Measurements from ENCODE around the gene TCF20. TPM values are rescaled to one million over a fixed set of nuclear protein-coding genes. Genes with fewer than 3 reads are reported as not detected.

TCF20 gene
- total RNA-seq, 3 donors from 2014 or later (not counting 1 experiment from before 2014, with no cell fraction given), result 57.8 to 70.8 (median 69.1) TPM

GRCh38 chr22:42248995-42249394 is 21.5 kb downstream of the TCF20 start:
- no peak overlapping the region for H3K4me3 ChIP-seq (ENCODE audit: low read length)
- no peaks in the 10 kb centered on the region for H3K9me3 Mint-ChIP-seq
- 20% methylated on average over 1 of the region's 1 CpG for WGBS (ENCODE audit: insufficient coverage)
- intact Hi-C loops (cut with micrococcal nuclease), result no loop called here
- no peaks in the 10 kb centered on the region for H3K27me3 ChIP-seq (ENCODE audit: control insufficient read depth, insufficient read depth, low read length)
- H3K27ac ChIP-seq (ENCODE audit: low read length), result no peak overlapping the region
- no peak overlapping the region for H3K4me3 Mint-ChIP-seq
- no peak overlapping the region for H3K27ac Mint-ChIP-seq
- no peaks in the 10 kb centered on the region for H3K36me3 Mint-ChIP-seq
- peaks cover 36 to 58% of the 10 kb centered on the region in 2 donors for H3K4me1 Mint-ChIP-seq
- H3K9me3 ChIP-seq (ENCODE audit: control insufficient read depth, insufficient read depth, low read length), result no peaks in the 10 kb centered on the region
- ATAC-seq, result no peak
- TF ChIP-seq, protein P1, sequence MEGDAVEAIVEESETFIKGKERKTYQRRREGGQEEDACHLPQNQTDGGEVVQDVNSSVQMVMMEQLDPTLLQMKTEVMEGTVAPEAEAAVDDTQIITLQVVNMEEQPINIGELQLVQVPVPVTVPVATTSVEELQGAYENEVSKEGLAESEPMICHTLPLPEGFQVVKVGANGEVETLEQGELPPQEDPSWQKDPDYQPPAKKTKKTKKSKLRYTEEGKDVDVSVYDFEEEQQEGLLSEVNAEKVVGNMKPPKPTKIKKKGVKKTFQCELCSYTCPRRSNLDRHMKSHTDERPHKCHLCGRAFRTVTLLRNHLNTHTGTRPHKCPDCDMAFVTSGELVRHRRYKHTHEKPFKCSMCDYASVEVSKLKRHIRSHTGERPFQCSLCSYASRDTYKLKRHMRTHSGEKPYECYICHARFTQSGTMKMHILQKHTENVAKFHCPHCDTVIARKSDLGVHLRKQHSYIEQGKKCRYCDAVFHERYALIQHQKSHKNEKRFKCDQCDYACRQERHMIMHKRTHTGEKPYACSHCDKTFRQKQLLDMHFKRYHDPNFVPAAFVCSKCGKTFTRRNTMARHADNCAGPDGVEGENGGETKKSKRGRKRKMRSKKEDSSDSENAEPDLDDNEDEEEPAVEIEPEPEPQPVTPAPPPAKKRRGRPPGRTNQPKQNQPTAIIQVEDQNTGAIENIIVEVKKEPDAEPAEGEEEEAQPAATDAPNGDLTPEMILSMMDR (IDR thresholded peaks at IDR 0.05), result no peak
- no peaks in the 10 kb centered on the region for H3K4me1 ChIP-seq (ENCODE audit: control insufficient read depth, insufficient read depth, low read length)
- no peak for DNase-seq
- H3K36me3 ChIP-seq (ENCODE audit: control insufficient read depth, insufficient read depth, low read length), result peaks cover 2% of the 10 kb centered on the region
- H3K27me3 Mint-ChIP-seq (ENCODE audit: low read depth in 2 of 2), result no peaks in the 10 kb centered on the region

DNA sequence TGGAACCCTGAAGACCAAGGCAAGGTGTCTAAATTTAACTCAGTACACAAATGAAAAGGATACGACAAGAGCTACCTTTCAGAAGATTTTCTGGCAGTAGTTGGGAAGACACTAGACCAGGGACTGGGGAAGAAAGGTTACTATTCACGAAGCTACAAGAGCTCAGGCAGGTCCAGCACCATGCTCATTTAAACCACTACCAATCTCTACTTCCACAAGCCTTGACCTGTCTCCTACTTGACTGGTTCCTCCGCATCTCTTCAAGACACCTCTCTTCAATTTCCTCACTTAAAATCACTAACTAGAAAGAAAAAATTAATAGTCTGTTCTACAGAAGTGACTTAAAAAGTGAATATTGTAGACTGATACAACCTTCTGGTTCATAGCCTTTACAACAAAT is 22.9 kb downstream of the TCF20 start:
- H3K9me3 Mint-ChIP-seq, result no peaks in the 10 kb centered on the region
- no peaks in the 10 kb centered on the region for H3K27me3 ChIP-seq (ENCODE audit: control insufficient read depth, insufficient read depth, low read length)
- intact Hi-C loops (cut with micrococcal nuclease), result no loop called here
- H3K9me3 ChIP-seq (ENCODE audit: control insufficient read depth, insufficient read depth, low read length), result no peaks in the 10 kb centered on the region
- DNase-seq, result no peak
- H3K4me1 Mint-ChIP-seq, result peaks cover 39 to 60% of the 10 kb centered on the region in 2 donors
- H3K4me3 Mint-ChIP-seq, result no peak overlapping the region
- ATAC-seq, result no peak
- no peaks in the 10 kb centered on the region for H3K36me3 Mint-ChIP-seq
- peaks cover 2% of the 10 kb centered on the region for H3K36me3 ChIP-seq (ENCODE audit: control insufficient read depth, insufficient read depth, low read length)
- no peak overlapping the region for H3K4me3 ChIP-seq (ENCODE audit: low read length)
- no peaks in the 10 kb centered on the region for H3K4me1 ChIP-seq (ENCODE audit: control insufficient read depth, insufficient read depth, low read length)
- WGBS (ENCODE audit: insufficient coverage), result 92% methylated on average over 3 of the region's 3 CpGs
- H3K27ac Mint-ChIP-seq, result peak overlapping the region; percentile 3 to 56
- TF ChIP-seq, protein P1 (IDR thresholded peaks at IDR 0.05), result no peak
- no peaks in the 10 kb centered on the region for H3K27me3 Mint-ChIP-seq (ENCODE audit: low read depth in 2 of 2)
- no peak overlapping the region for H3K27ac ChIP-seq (ENCODE audit: low read length)

- peaks cover 2% of the 10 kb centered on the region for H3K36me3 ChIP-seq (ENCODE audit: control insufficient read depth, insufficient read depth, low read length)
- TF ChIP-seq, protein P1 (IDR thresholded peaks at IDR 0.05), result no peak
- H3K9me3 Mint-ChIP-seq, result no peaks in the 10 kb centered on the region
- H3K4me1 ChIP-seq (ENCODE audit: control insufficient read depth, insufficient read depth, low read length), result peaks cover 2% of the 10 kb centered on the region
- H3K27me3 Mint-ChIP-seq (ENCODE audit: low read depth in 2 of 2), result no peaks in the 10 kb centered on the region
- no peak overlapping the region for H3K27ac ChIP-seq (ENCODE audit: low read length)
- no peak for ATAC-seq
- no peak overlapping the region for H3K4me3 Mint-ChIP-seq
- intact Hi-C loops (cut with micrococcal nuclease), result no loop called here
- H3K4me3 ChIP-seq (ENCODE audit: low read length), result no peak overlapping the region
- no peaks in the 10 kb centered on the region for H3K36me3 Mint-ChIP-seq
- peaks cover 31 to 50% of the 10 kb centered on the region in 2 donors for H3K4me1 Mint-ChIP-seq
- no peaks in the 10 kb centered on the region for H3K9me3 ChIP-seq (ENCODE audit: control insufficient read depth, insufficient read depth, low read length)
- no peak for DNase-seq
- H3K27me3 ChIP-seq (ENCODE audit: control insufficient read depth, insufficient read depth, low read length), result no peaks in the 10 kb centered on the region
- H3K27ac Mint-ChIP-seq, result no peak overlapping the region
Measured at GRCh38 chr22:42243802-42244060, 26.7 kb downstream of the TCF20 start.

DNA sequence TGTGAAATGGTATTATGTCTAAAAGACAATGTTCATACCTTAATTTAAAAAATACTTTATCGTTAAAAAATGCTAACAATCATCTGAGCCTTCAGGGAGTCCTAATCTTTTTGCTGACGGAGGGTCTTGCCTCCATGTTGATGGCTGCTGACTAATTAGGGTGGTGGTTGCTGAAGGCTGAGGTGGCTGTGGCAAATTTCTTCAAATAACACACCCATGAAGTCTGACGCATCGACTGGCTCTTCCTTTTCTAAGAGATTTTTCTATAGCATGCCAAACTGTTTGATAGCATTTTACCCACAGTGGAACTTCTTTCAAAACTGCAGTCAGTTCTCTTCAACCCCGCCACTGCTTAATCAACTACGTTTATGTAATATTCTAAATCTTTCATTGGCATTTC is 33.6 kb downstream of the TCF20 start:
- H3K36me3 Mint-ChIP-seq, result no peaks in the 10 kb centered on the region
- WGBS (ENCODE audit: insufficient coverage), result 85% methylated on average over 4 of the region's 6 CpGs
- no peak for DNase-seq
- H3K36me3 ChIP-seq (ENCODE audit: control insufficient read depth, insufficient read depth, low read length), result no peaks in the 10 kb centered on the region
- no peak overlapping the region for H3K4me3 Mint-ChIP-seq
- H3K4me1 ChIP-seq (ENCODE audit: control insufficient read depth, insufficient read depth, low read length), result peaks cover 2% of the 10 kb centered on the region
- H3K9me3 Mint-ChIP-seq, result no peaks in the 10 kb centered on the region
- H3K27me3 ChIP-seq (ENCODE audit: control insufficient read depth, insufficient read depth, low read length), result no peaks in the 10 kb centered on the region
- H3K4me3 ChIP-seq (ENCODE audit: low read length), result no peak overlapping the region
- H3K4me1 Mint-ChIP-seq, result peaks cover 59 to 63% of the 10 kb centered on the region in 2 donors
- H3K27ac ChIP-seq (ENCODE audit: low read length), result no peak overlapping the region
- peak overlapping the region; percentile 9 to 68 for H3K27ac Mint-ChIP-seq
- H3K9me3 ChIP-seq (ENCODE audit: control insufficient read depth, insufficient read depth, low read length), result no peaks in the 10 kb centered on the region
- TF ChIP-seq, protein P1 (IDR thresholded peaks at IDR 0.05), result no peak
- intact Hi-C loops (cut with micrococcal nuclease), result no loop called here
- peak in 2 of 3 donors; percentile 58 to 64 for ATAC-seq
- no peaks in the 10 kb centered on the region for H3K27me3 Mint-ChIP-seq (ENCODE audit: low read depth in 2 of 2)

All from natural killer cell (primary cell).